IPS-NIHi7 (cell line): ENCODE data around the gene ABCC3.
A peak's percentile ranks its signal among the peaks of the same experiment; 100 is the strongest.

Experiments
- DNase-seq: peaks from one replicate; pipeline ENCODE4 v3.0.0; 2012; ENCODE audit warnings: mixed read lengths; ENCODE audit errors: extremely low spot score

Gene ABCC3

DNA sequence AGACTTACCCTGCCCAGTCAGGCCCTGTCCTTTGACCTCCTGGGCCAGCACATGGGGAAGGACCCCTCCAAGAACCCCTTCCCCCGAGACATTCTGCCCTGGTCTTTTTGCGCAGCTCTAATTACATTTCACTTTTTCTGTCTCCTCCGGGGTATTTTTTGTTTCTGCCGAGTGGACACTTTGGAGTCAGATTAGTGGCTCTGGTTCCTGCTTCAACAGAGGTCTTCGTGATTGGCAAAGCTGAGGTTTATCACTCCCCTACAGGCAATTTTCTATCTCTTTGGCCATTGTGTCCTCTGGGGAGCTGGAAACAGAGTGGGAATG is 49.6 kb downstream of the ABCC3 start:
- no peak for DNase-seq

DNA sequence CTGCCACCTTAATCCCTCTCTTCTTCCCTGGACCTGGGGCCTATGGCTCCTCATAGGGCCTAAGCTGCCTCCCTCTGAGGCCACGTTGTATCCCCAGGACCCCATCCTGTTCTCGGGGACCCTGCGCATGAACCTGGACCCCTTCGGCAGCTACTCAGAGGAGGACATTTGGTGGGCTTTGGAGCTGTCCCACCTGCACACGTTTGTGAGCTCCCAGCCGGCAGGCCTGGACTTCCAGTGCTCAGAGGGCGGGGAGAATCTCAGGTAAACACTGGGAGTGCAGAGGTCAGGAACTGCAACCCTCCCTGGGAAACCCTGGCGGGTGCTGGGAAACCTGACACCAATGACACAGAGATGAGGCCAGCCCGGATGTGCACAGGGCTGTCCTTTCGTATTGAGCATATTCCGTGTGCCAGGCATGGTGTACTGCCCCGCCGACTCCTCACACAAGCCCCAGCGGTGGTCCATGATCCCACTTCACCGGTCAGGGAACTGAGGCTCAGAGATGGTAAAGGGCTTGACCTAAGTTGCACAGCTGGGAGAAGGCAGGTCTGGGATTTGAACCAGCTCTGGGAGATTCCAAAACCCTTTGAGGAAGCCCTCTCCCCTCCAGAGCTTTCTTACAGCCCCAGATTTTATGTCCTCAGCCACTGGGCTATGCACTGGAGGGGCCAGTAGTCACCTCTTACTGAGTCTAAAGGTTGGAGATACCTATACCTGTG is 50.1 kb downstream of the ABCC3 start:
- peak; percentile 60 for DNase-seq

DNA sequence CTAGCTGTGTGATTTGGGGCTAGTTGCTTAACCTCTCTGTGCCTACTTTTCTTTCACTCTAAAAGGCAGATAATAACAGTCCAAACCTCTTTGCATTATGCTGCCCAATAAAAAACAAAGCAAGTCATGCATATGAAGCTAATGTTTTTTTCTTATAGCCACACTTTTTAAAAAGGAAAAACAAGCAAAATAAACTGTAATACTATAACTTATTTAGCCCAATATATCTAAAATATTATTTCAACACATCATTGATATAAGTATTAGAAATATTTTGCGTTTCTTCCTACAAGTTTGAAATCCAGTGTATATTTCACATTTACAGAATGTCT is 50.6 kb downstream of the ABCC3 start:
- DNase-seq, result no peak

DNA sequence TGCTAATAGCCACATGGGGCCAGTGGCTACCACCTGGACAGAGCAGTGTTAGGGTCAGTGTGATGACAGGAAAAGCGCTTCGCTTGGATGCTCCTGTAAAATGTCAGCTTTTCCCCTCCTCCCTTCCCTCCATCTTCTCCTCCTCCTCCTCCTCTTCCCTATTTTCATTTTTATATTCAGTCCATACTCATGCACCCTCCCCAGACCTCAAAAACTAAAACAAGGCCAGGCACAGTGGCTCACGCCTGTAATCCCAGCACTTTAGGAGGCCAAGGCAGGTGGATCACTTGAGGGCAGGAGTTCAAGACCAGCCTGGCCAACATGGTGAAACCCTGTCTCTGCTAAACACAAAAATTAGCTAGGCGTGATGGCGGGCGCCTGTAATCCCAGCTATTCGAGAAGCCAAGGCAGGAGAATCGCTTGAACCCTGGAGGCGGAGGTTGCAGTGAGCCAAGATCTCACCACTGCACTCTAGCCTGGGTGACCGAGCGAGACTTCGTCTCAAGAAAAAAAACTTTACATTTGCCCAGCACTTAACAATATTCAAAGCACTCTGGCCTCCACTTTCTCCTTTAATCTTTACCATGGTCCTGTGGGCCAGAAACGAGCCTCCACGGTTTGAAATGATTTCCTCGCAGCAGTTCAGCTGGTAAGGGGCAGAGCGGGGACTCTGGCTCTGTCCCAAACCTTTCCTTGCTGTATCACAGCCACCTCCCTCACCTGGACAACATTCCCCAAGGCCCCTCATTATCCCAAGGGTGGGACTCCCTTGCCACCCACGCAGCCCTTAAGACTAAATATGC is 51.2 kb downstream of the ABCC3 start:
- no peak for DNase-seq

DNA sequence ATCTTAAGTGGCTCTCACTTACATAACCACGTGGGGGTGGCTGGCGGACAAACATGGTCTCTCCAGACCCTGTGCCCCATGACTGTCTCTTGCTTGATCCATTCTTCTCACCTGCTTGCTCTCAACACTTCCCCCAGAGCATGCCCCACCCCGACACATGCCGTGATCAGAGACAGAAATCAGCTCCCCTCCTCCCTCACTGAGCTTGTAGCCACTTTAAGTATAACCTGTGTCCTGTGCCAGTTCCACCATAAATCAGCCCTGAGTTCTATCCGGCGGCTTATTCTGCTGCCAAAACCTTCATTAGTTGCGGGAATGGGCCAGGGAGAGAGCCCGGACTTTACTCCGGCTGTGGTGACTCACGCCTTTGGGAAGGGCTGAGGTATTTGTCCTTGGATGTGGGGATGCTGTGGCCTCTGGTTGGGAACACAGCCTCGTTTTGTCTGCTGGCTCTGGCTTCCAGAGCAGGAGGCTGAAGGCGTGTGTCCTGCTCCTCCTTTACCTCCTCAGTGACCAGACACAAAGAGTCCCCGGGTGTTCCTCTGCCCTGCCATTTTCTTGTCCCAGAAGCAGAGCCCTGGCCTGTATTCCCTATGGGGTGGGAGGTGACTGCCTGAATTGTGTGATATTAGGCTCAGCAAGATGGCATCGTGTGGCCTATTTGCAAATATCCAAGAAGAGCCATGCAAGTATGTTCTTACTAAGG is 52.0 kb downstream of the ABCC3 start:
- peak; percentile 36 for DNase-seq

DNA sequence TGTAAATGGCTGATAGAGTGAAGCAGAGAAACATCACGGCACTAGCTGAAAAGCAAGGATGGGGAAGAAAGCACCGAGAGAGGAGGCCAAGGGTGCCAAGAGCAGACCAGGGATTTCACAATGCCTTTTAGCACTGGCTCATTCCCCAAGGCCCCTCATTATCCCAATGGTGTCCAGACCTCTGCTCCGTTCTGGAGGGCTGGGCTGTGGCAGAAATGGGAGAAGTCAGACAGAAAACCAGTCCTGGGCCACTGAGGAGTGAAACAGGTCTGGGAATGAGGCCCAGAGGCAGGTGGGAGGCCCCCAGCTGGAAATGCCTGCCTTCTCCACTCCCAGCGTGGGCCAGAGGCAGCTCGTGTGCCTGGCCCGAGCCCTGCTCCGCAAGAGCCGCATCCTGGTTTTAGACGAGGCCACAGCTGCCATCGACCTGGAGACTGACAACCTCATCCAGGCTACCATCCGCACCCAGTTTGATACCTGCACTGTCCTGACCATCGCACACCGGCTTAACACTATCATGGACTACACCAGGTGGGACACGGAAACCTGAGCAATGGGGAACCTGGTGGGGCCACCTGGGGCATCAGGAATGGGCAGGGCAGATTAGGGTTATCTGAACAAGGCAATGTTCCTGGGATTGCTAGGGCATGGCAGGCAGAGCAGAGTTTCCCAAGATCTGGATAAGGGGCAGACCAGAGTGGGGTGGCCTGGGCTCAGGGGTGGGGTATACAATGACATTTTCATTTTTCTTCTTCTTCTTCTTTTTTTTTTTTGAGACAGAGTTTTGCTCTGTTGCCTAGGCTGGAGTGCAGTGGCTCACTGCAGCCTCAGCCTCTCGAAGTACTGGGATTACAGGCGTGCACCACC is 52.8 kb downstream of the ABCC3 start:
- peak; percentile 56 for DNase-seq

DNA sequence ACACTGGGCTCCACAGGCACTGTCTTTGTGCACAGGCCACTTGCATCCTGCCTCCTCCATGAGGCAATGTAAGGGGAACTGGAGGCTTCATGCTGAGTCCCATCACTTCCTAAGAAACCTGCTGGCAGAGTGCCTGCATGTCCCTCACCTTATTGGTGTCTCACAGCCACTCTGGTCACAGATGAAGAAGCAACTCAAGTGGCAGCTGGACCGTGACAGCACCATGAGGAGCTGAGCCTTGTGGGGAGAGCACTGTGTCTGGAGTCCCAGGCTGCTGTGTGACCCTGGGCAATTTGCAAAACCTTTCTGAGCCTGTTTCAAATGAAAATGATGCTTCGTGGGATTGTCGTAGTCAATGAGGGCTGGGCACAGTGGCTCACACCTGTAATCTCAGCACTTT is 53.6 kb downstream of the ABCC3 start:
- DNase-seq, result no peak

DNA sequence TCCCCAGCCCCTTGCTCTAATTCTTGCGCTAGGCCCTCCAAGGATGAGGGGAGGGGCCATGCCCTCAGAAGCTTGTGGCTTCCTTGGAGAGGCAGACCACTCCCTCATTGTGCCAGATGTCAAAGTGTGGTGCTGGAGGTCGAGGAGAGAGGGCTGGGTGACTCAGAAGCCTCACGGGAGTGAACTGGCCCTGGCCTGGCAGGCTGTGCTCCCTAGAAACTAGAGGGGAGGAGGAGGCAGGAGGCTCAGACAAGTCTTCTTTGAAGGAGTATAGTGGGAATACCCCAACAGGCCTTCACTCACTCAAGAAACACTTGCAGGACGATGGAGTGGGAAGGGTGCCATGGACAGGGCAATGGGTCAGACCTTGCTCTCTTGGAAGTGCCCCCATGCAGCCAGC is 54.6 kb downstream of the ABCC3 start:
- peak; percentile 39 for DNase-seq

DNA sequence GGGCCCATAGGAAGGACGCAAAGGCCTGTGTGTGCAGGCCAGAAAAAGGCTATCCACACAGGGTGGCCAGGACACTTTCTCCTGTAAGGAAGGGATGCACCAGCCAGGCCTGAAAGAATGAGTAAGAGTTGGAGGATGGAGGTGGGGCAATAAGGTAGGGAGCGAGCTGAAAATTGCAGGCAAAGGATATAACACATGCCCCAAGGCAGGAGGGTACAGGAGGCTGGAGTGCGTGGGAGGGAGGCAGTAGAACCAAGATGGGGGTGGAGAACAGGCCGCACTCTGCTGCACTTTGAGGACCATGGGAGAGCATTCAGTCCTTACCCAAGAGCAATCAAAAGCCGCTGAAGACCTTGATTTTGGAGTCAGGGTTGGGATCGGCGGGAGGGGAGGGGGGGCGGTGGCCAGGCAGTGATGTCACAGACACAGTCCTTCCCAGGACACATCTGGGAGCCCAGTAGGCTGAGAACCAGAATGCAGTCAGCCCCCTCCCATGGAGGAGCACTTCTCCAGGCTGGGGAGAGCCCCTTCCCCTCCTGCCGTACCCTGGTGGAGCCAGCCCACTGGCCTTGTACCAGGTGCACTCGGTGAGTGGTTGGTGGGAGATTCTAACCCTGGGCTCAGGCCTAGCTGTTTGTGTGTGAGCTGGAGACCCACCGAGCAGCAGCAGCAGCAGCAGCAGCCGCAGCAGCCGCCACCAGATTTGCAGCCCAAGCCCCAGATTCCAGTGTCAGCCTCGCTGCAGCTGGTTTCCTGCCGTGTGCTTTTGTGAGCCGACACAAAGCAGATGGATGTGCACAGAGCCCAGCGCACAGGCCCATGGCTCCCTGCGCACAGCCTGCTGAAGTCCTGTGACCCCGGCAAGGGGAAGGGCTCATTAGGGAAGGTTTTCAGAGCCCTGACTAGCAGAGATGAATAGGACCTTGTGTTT is 55.5 kb downstream of the ABCC3 start:
- DNase-seq, result no peak

DNA sequence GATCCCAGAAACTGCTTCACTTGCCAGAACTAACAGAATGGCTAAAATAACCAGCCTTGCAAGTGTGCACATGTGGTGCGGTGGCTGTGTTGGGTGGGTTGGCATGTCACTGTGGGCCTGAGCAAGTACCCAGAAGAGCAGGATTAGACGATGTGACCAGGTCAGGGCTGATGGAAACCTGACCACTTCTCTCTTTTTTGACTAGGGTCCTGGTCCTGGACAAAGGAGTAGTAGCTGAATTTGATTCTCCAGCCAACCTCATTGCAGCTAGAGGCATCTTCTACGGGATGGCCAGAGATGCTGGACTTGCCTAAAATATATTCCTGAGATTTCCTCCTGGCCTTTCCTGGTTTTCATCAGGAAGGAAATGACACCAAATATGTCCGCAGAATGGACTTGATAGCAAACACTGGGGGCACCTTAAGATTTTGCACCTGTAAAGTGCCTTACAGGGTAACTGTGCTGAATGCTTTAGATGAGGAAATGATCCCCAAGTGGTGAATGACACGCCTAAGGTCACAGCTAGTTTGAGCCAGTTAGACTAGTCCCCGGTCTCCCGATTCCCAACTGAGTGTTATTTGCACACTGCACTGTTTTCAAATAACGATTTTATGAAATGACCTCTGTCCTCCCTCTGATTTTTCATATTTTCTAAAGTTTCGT is 56.3 kb downstream of the ABCC3 start:
- DNase-seq, result no peak

DNA sequence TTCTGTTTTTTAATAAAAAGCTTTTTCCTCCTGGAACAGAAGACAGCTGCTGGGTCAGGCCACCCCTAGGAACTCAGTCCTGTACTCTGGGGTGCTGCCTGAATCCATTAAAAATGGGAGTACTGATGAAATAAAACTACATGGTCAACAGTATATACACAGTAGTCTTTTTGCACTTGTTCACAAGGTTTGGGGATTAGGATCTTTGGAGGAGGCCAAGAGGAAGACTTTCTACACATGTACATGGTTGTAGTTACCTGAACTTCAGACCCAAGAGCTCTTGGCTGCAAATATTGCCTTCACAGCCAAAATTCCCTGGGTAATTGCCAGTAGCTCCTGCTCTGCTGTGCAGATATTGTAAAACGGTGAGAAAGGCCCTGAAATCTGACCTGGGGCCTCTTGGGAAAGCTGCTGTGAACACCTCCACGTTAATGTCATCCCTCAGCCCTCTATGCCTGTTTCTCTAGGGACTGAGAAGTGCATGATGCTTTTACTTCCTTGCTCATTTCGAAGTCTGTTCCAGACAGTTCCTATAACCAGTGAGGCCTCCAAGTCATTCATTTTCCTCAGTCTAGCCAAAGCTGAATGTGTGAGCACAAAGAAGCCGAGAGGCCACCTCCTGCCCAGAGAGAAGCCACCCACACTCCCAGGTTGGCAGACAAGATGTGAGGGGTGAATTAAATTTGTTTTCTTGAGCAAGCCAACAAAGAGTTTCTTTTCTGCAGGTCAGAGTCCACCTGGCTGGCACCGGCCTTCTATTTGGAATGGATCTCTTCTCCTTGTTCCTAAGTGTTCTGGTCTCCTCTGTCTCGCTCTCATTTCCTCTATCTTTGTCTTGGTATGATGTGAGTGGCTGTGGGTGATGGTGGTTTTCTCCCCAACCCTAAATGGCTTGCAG is 57.1 kb downstream of the ABCC3 start:
- no peak for DNase-seq

DNA sequence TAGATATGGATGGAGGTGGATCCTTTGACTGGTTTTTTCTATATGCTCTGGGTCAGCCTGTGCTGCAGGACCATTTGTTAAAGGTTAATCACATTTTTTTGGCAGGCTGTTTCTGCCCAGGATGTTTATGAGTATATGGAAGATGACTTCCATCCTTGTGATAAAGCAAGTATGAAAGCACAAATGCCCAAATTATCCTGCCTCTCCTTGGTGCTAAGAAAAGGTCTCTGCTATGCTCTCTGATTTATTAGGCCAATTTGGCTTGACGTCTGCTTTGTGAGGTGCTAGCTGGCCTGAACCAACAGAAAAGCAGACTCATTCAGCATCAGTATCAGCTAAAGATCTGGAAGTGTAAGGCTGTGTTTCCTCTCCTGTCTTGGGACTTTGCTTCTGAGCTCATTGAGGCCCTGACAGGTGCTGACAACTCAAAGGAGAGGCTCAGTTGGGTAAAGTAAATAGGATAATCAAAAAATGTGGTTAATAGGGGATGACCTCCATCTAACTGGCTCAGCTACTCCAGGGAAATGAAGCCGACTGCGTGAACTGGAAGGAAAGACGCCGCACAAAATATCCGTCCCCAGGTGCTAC is 57.9 kb downstream of the ABCC3 start:
- no peak for DNase-seq

DNA sequence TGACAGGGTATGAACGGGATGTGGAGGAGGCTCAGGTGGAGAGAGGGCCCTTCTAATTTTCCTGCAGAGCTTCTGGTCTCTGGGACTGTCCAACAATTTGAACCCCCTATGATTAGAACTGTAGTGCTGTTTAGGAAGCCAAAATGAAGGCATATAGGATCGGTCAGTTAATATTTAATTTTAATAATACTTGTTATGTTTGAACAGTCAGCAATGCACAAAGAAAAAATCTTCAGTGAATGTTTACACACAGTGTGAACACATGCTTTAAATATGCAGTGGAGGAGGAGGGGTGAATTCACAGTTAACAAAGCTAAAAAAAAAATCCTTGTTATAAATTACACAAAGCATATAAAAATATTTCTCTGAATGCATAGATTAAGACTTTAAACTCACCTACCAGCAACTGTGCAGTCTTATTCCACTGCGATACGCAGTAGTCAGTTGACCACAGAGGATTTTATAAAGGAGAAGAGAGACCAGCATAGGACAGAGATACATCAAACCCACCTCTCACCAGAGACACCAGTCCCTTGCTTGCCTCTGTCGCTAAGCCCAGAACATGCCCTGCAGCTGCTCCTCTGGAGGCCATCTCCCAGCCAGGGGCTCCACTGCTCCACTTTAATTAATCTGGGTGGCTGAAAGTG is 58.5 kb downstream of the ABCC3 start:
- no peak for DNase-seq

DNA sequence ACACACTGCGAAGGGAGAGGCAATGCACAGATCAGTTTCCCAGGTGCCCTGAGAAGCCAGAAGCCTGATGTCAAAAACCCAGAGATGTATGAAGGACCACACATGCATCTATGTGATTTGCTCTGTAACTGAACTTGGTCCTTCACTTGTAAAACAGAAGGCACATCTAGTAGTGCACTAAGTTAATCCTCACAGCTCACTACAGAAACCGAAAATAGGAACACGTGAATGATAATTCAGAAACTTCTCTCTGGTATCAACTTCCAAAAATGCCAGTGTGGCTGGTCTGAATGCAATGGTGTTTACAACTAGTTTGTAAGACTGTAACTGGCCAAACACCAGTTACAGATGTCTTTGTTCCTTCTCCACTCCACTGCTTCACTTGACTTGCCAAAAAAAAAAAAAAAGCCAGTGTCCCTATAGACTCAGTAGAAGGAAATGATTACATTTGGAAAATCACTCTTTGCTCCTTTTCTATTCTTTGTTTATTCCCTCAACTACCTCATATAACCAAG is 61.7 kb downstream of the ABCC3 start:
- DNase-seq, result no peak

DNA sequence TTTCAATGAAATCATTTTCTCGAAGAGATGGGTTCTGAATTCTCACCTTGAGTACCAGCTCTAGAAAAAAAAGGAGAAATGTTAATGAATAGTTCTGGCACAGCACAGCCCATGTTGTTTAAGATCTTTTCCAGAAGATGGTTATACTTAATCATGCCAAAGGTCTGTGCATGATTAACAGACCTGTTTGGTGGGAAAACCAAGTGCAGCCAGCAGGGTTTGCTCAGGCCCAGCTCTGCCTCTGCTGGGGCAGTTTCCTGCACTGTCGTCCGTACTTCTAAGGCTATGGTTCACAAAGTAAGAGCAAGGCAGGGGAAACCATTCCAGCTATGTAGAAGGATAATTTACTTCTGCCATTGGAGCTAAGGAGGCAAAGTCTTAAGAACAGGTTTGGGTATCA is 62.4 kb downstream of the ABCC3 start:
- DNase-seq, result no peak

DNA sequence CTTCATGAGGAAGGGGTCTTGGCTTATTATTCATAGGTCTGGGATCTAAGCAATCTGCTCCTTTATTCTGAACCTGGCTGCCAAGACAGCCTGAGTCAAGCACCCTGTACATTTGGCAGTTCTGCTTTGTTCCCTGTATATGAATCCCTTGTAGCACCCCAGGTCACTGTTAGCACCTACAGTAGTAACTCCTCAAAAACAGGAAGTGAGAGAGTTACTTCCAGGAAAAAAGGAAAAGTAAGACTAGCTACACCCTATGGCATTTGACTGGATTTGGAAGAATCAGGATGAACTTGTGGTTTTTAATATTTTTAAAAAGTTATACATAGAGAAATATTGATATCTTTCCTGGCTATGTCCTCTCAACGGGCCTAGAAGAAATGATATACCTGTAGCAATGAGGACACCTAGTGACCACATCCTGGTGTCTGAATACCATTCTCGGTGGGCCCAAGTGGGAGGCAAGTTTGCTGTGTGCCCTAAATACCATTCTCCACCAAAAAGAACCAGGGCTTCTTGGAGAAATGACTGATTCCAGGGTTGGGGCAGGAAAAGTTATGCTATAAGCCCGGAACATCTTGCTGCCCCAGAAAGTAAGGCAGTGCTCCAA is 63.1 kb downstream of the ABCC3 start:
- no peak for DNase-seq

DNA sequence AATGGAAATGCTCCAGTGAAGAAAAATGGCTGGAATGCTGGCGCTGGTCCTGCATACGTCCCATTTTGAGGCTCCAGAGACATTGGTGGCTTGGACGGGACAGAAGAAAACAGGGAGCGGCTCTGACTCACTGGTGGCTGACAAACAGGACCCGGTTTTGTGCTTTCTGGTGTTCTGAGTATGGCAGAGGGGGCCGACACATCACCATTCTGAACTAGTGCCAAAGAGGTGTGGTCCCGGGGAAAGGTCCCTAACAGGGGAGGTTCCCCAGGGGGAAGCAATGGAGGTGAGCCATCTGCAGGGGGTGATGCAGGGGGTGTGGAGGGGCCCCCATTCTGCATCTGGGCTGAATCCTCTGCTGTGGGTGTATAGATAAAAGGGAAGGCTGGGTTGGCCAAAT is 64.7 kb downstream of the ABCC3 start:
- no peak for DNase-seq

DNA sequence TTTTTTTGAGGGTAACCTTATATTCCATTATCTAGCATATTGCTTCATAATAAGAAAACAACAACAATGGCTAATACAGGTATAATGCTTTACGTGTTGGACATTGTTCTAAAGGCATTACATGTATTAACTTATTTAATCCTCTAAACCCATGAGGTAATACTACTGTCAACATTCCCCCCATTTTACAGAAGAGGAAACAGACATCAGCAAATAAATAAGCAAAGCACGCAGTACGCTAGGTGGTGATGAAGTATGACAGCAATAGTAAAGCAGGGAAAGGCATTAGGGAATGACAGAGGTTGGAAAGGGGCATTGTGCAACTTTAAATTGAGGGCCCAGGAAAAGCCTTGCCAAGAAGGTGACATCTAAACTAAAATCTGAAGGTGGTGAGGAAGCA is 68.5 kb downstream of the ABCC3 start:
- DNase-seq, result no peak
